Hematopoietic multipotent progenitor cell treated with erythropoietin and hydrocortisone succinate and interleukin-3 and kit ligand, for 4 days (in vitro differentiated cells): ENCODE results near the gene NDUFA3.

ENCODE experiments used
- DNase-seq: peaks from one replicate; pipeline ENCODE4 v3.0.0-alpha.2; 2015

NDUFA3 gene

GRCh38 chr19:54141356-54141755, 38.7 kb downstream of the NDUFA3 start:
- DNase-seq = no peak

GRCh38 chr19:54142166-54142780, 39.6 kb downstream of the NDUFA3 start:
- no peak for DNase-seq

GRCh38 chr19:54145541-54146158, 43.0 kb downstream of the NDUFA3 start:
- no peak for DNase-seq

DNA sequence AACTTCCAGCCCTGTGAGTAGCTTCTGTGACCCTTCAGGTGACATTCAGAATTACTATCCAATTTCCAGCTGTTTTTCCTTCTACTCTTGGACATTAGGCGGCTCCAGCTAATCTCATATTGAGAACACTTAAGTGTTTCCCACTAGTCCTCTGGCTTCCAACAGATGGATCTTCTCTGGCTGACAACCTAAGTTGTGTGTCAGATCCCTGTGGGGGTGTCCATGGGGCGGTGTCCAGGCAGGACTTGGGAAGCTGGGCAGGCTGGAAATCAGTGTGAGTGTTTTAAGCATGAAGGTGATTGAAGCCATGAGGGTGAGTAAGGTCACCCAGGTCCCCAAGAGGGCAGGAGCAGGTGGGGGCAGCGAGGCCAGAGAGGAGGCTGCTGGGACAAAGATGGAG, 45.0 kb downstream of the NDUFA3 start:
- no peak for DNase-seq

- DNase-seq = no peak
These were observed 45.5 kb downstream of the NDUFA3 start for GRCh38 chr19:54148158-54148557.

DNA sequence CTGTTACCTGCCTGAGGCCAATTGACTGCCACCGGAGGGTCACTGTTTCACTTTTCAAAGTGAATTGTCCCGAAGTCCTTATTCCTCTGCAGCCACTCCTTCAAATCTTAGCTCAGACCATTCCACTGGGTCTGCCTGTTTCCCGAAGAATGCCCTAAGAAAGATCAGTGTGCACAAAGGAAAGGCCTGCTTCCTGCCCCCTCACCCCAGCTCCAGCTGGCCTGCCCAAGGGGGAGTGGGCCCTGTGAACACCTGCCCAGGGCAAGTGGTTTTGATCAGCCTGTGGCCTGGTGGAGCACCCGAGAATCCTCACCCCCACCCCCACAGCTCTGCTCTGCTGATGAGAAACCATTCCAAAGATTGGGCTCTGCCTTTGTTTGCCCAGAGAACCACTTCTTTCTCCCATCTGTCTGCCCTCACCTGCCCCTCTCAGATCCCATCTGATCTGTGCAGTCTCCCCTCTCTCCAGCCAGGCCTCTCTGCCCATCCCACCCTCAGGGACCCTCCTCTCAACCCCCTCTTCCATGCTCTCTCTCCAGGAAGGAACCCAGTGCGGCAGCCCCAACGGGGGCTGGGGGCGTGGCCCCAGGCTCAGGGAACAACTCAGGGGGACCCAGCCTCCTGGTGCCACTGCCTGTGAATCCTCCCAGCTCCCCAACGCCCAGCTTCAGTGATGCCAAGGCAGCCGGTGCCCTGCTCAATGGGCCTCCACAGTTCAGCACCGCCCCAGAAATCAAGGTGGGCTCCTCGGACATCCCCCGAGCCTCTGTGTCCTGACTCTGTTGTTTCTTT, 46.6 kb downstream of the NDUFA3 start:
- DNase-seq = no peak

DNA sequence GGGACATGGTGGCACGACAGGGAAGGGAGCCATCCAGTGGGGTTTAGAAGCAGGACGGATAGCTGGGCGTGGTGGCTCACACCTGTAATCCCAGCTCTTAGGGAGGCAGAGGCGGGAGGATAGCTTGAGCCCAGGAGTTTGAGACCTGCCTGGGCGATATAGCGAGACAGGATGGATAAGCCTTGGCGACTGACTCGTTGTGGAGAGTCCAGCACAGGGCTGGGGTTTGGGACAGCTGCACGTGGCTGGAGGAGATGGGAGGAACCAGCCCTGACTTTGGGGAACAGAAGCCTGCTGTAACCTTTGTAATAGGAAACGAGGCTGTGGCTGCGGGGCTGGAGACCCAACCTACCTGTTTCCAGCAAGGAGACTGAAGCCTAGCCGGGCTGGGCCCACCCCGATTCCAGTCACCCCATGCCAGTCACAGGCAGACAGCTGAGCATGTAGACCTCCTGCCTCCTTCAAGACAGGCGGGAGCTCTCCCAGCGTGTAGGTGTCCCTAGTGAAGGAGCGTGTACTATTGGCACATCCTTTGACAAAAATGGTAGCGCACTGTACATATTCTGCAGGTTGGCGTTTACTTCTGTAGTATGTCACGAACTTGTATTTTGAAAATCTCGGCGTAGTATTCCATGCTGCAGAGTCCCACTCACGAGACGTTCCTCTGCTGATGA, 48.8 kb downstream of the NDUFA3 start:
- DNase-seq = no peak

GRCh38 chr19:54152267-54152666, 49.6 kb downstream of the NDUFA3 start:
- DNase-seq = no peak

GRCh38 chr19:54152878-54153524, 50.3 kb downstream of the NDUFA3 start:
- no peak for DNase-seq

DNA sequence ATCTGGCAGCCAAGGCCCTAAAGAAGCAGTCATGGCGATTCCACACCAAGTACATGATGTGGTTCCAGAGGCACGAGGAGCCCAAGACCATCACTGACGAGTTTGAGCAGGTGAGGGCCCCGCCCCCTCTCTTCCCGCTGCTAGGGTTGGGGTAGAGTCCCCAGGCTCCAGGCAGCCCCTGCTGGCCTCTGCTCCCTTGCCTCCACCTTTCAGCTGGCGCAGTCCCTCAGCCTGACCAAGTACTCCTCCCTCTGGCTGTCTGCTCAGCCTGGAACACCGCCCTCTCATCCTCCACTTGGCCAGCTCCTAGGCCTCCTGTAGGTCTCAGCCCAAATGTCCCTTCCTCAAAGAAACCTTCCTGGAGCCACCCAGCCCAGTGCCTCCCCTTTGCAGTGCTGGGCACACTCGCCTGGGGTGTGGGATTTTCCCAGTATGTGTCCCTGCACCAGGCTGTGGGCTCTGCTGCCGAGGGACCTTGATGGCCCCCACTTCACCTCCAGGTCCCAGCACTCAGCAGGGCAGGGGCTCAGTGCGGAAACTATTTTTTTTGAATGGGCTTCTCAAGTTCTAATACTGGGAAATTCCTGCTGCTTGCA, 51.2 kb downstream of the NDUFA3 start:
- DNase-seq = no peak

DNA sequence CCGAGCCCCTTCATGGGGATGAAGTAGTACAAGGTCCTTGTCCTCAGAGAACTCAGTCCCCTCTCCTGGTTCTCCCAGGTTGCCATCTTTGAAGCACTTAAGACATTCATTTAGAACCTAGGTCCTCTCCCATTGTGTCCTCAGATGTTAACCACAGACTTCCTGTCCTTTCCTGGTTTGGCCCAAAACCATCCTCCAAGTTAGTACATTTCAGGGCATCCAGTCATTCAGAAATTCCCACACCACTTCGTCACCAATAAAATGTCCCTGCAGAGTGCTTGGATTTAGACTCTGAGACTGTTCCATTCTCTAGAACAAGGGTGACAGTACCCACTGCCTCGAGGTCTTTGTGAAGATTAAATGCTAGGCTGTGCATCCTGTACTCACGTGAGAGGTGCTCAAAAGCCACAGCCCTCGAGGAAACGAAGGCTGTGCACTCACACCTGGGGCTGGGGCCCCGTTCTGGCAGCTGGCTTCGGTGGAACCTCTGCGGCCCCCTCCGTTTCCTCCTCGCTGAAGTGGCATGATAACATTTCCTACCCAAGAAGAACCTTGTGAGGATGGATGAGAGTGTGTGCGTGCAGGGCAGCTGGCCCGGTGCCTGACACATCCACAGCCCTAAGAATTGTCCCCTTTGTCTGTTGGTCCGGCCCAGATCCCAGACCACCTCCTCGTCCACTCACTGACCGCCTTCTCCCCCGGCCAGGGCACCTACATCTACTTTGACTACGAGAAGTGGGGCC, 52.1 kb downstream of the NDUFA3 start:
- no peak for DNase-seq

GRCh38 chr19:54155694-54156093, 53.0 kb downstream of the NDUFA3 start:
- no peak for DNase-seq

GRCh38 chr19:54156490-54156889, 53.8 kb downstream of the NDUFA3 start:
- DNase-seq = no peak

- no peak for DNase-seq
These were observed 54.3 kb downstream of the NDUFA3 start for GRCh38 chr19:54156953-54157352.
